Measurements from ENCODE around the gene RPS3A. TPM values are rescaled to one million over a fixed set of nuclear protein-coding genes. Genes with fewer than 3 reads are reported as not detected.
A peak's percentile ranks its signal among the peaks of the same experiment; 100 is the strongest.
"Not testable (repeated sequence)": the region's sequence is repeated elsewhere in the genome, so short reads cannot be mapped to it uniquely, and the experiment has no call there.

The RPS3A gene
- total RNA-seq (2021) (1,702 and 1,751 TPM in 2 replicates), Bru-seq, nascent RNA (percentile 100 among the genes with signal in this experiment), BruChase-seq, experiment 1, labeled RNA remaining after a 2-hour chase (percentile 99 among the genes with signal in this experiment), BruChase-seq, experiment 2, labeled RNA remaining after a 6-hour chase (percentile 99 among the genes with signal in this experiment)
- long read RNA-seq, transcript RPS3A-201 (6 exons, 934 nt), result major isoform, 1,918 of 2,010 reads
- long read RNA-seq, transcript RPS3A-208 (4 exons, 576 nt), result minor isoform, 5 of 2,010 reads
- long read RNA-seq, transcript RPS3A-205 (6 exons, 674 nt), result minor isoform, 7 of 2,010 reads
- long read RNA-seq, partial matches to known transcripts, result 51 of 2,010 reads
- long read RNA-seq, other reads (novel, unspliced or antisense), result 24 of 2,010 reads

GRCh38 chr4:151099229-151099975, at the start of gene RPS3A:
Gene RPS3A (plus strand): TSS chr4:151099628. CDS start chr4:151099653, 25 bp downstream.
- H3K27ac ChIP-seq (ENCODE audit: low read depth, low read length, poor library complexity, severe bottlenecking), result peak within 1 kb of the TSS; percentile 90
- peak within 1 kb of the TSS; percentile 64 for H3K4me3 ChIP-seq (ENCODE audit: low read depth, low read length, poor library complexity, severe bottlenecking)
- ChIA-PET POLR2A (ENCODE audit: low non-redundant PET) (no interaction called here), CTCF (no interaction called here)
- no peaks in the 10 kb centered on the region for H3K27me3 ChIP-seq (replicated peaks; ENCODE audit: insufficient read depth, low read depth, low read length, poor library complexity)
- H3K4me1 ChIP-seq (ENCODE audit: insufficient read depth, low read length, poor library complexity, severe bottlenecking), result peaks cover 10% of the 10 kb centered on the region
- peak; percentile 96 for TF ChIP-seq CTCF (conservative IDR thresholded peaks at IDR 0.05; ENCODE audit: low read depth, low read length)
- no peak for TF ChIP-seq EZH2 (IDR thresholded peaks at IDR 0.05; ENCODE audit: borderline replicate concordance, low read depth, low read length, poor library complexity, severe bottlenecking)
- DNase-seq (ENCODE audit: low spot score), result peak; percentile 97
- peaks cover 44% of the 10 kb centered on the region for H3K36me3 ChIP-seq (ENCODE audit: insufficient read depth, low read length, poor library complexity, severe bottlenecking)
- H3K9me3 ChIP-seq (ENCODE audit: low read depth, low read length, poor library complexity, severe bottlenecking), result no peaks in the 10 kb centered on the region
- intact Hi-C loops (cut with micrococcal nuclease; ENCODE audit: unreplicated experiment), result no loop called here
- BruUV-seq (replicated peaks), result no TSS peak

GRCh38 chr4:151052785-151053184, 46.6 kb upstream of the RPS3A start:
- no peaks in the 10 kb centered on the region for H3K36me3 ChIP-seq (ENCODE audit: insufficient read depth, low read length, poor library complexity, severe bottlenecking)
- no peak for TF ChIP-seq EZH2 (IDR thresholded peaks at IDR 0.05; ENCODE audit: borderline replicate concordance, low read depth, low read length, poor library complexity, severe bottlenecking)
- TF ChIP-seq CTCF (conservative IDR thresholded peaks at IDR 0.05; ENCODE audit: low read depth, low read length), result no peak
- CTCF ChIA-PET, result no interaction called here
- no peak for DNase-seq (ENCODE audit: low spot score)
- H3K4me3 ChIP-seq (ENCODE audit: low read depth, low read length, poor library complexity, severe bottlenecking), result no peak overlapping the region
- H3K27ac ChIP-seq (ENCODE audit: low read depth, low read length, poor library complexity, severe bottlenecking), result no peak overlapping the region
- BruUV-seq (replicated peaks), result no TSS peak
- POLR2A ChIA-PET (ENCODE audit: low non-redundant PET), result no interaction called here
- no peaks in the 10 kb centered on the region for H3K9me3 ChIP-seq (ENCODE audit: low read depth, low read length, poor library complexity, severe bottlenecking)
- H3K4me1 ChIP-seq (ENCODE audit: insufficient read depth, low read length, poor library complexity, severe bottlenecking), result no peaks in the 10 kb centered on the region
- no peaks in the 10 kb centered on the region for H3K27me3 ChIP-seq (replicated peaks; ENCODE audit: insufficient read depth, low read depth, low read length, poor library complexity)
- intact Hi-C loops (cut with micrococcal nuclease; ENCODE audit: unreplicated experiment), result no loop called here

DNA sequence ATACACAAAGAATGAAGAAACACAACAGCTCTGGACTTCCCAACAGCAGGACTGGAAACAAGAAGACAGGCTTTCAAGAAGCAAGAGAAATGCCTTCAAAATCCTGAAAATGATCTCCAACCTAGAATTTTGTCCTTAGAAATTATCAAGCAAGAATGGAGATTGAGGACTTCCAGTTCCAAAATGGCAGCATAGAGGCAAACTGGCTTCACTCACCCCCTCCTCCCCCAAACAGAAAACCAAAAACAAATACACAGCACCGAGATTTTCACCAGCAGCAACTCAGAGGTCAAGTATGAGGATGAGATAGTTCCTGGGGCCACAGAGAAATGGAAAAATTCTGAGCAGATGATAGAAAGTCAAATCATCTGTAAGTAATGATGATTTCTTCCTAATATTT, 43.9 kb upstream of the RPS3A start:
- TF ChIP-seq CTCF (conservative IDR thresholded peaks at IDR 0.05; ENCODE audit: low read depth, low read length), result no peak
- no peak for TF ChIP-seq EZH2 (IDR thresholded peaks at IDR 0.05; ENCODE audit: borderline replicate concordance, low read depth, low read length, poor library complexity, severe bottlenecking)
- no peaks in the 10 kb centered on the region for H3K4me1 ChIP-seq (ENCODE audit: insufficient read depth, low read length, poor library complexity, severe bottlenecking)
- H3K27me3 ChIP-seq (replicated peaks; ENCODE audit: insufficient read depth, low read depth, low read length, poor library complexity), result no peaks in the 10 kb centered on the region
- POLR2A ChIA-PET (ENCODE audit: low non-redundant PET), result no interaction called here
- H3K36me3 ChIP-seq (ENCODE audit: insufficient read depth, low read length, poor library complexity, severe bottlenecking), result no peaks in the 10 kb centered on the region
- DNase-seq (ENCODE audit: low spot score), result no peak
- no TSS peak for BruUV-seq (replicated peaks)
- intact Hi-C loops (cut with micrococcal nuclease; ENCODE audit: unreplicated experiment), result no loop called here
- H3K4me3 ChIP-seq (ENCODE audit: low read depth, low read length, poor library complexity, severe bottlenecking), result no peak overlapping the region
- H3K27ac ChIP-seq (ENCODE audit: low read depth, low read length, poor library complexity, severe bottlenecking), result no peak overlapping the region
- H3K9me3 ChIP-seq (ENCODE audit: low read depth, low read length, poor library complexity, severe bottlenecking), result no peaks in the 10 kb centered on the region
- CTCF ChIA-PET, result no interaction called here

GRCh38 chr4:151063143-151063542, 36.3 kb upstream of the RPS3A start:
- H3K4me3 ChIP-seq (ENCODE audit: low read depth, low read length, poor library complexity, severe bottlenecking); DNase-seq (ENCODE audit: low spot score); H3K9me3 ChIP-seq (ENCODE audit: low read depth, low read length, poor library complexity, severe bottlenecking); H3K4me1 ChIP-seq (ENCODE audit: insufficient read depth, low read length, poor library complexity, severe bottlenecking); POLR2A ChIA-PET (ENCODE audit: low non-redundant PET); H3K27ac ChIP-seq (ENCODE audit: low read depth, low read length, poor library complexity, severe bottlenecking); H3K27me3 ChIP-seq (replicated peaks; ENCODE audit: insufficient read depth, low read depth, low read length, poor library complexity); intact Hi-C loops (cut with micrococcal nuclease; ENCODE audit: unreplicated experiment); BruUV-seq (replicated peaks); H3K36me3 ChIP-seq (ENCODE audit: insufficient read depth, low read length, poor library complexity, severe bottlenecking): not testable (repeated sequence)
- CTCF ChIA-PET, result interaction anchor here (0.7 kb wide), 1 partner anchor 54 kb away, joined by 3 read pairs; no protein-coding TSS in a partner anchor
